HG03460 (cell line): ENCODE results near the gene MESD.
"Not testable (repeated sequence)": the region's sequence is repeated elsewhere in the genome, so short reads cannot be mapped to it uniquely, and the experiment has no call there.

Experiments
- ATAC-seq: cut with Tn5 transposase; IDR thresholded peaks from one replicate; pipeline ENCODE4 v1.9.1; 2021; ENCODE audit not compliant: unreplicated experiment

The MESD gene

GRCh38 chr15:80966431-80967197 is 23.0 kb downstream of the MESD start:
- no peak for ATAC-seq

DNA sequence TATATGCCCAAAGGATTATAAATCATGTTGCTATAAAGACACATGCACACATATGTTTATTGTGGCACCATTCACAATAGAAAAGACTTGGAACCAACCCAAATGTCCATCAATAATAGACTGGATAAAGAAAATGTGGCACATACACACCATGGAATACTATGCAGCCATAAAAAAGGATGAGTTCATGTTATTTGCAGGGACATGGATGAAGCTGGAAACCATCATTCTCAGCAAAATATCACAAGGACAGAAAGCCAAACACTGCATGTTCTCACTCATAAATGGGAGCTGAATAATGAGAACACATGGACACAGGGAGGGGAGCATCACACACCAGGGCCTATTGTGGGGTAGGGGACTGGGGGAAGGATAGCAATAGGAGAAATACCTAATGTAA is 24.2 kb downstream of the MESD start:
- not testable (repeated sequence) for ATAC-seq

DNA sequence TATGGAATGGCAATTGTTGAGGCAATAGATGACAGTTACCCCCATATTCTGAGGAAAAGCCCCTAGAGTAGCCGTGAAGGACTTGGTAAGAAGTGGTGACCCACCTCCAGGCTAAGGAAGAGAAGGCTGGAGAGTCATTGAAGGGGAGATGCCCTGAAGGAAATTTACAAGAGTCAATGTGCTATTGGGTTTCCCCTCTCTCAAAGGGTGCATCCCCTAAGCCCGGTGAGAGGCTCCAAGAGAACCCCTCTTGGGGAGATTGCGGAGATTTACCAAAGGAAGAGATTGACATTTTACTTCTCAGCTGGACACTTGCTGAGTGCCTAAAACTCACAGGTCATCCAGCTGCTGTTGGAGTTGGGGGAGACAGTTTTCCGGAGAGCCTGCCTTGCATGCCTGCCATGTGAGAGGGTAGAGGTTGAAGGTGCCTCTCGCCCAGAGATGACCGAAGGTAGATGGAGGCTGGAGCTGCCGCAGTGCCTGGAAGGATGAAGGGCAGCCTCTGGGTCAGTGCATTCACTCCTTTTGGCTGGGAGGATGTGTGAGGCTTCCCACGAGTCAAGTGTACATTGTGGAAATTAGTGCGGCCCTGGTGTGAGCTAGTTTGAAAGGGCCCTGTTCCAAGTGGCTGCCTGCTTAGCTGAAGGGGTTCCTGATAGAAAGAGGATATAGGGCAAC is 30.7 kb downstream of the MESD start:
- ATAC-seq, result no peak

- no peak for ATAC-seq
Observed at GRCh38 chr15:80957976-80958375, 31.6 kb downstream of the MESD start.

- no peak for ATAC-seq
Observed at GRCh38 chr15:80957556-80957955, 32.1 kb downstream of the MESD start.

DNA sequence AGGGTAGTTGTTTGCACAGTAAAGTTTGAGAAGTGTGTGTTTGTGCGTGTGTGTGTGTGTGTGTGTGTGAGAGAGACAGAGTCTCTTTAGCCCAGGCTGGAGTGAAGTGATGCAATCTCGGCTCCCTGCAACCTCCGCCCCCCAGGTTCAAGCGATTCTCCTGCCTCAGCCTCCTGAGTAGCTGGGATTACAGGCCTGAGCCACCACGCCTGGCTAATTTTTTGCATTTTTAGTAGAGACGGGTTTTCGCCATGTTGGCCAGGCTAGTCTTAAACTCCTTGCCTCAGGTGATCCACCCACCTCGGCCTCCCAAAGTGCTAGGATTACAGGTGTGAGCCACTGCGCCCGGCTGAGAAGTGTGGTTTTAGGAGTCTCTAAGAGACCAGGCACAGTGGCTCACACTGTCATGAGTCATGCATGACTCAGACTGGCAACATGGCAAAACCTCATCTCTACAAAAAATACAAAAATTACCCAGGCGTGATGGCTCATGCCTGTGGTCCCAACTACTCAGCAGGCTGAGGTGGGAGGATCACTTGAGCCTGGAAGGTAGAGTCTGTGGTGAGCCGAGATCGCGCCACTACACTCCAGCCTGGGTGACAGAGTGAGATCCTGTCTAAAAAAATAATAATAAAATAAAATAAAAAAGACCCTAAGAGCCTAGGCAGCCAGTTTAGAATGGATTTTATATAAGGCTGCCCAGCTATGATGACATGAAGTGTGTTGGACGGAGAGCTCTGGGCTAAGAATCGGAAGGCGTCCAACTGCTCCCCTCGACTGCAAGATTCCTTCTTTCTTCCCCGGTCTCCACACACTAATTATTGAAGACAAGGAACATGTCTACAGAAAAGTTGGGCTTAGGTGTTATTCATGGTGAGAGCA is 33.8 kb downstream of the MESD start:
- ATAC-seq, result not testable (repeated sequence)

- ATAC-seq, result no peak
Observed at GRCh38 chr15:80953953-80954778, 35.5 kb downstream of the MESD start.

- no peak for ATAC-seq
Observed at GRCh38 chr15:80953001-80953952, 36.3 kb downstream of the MESD start.

DNA sequence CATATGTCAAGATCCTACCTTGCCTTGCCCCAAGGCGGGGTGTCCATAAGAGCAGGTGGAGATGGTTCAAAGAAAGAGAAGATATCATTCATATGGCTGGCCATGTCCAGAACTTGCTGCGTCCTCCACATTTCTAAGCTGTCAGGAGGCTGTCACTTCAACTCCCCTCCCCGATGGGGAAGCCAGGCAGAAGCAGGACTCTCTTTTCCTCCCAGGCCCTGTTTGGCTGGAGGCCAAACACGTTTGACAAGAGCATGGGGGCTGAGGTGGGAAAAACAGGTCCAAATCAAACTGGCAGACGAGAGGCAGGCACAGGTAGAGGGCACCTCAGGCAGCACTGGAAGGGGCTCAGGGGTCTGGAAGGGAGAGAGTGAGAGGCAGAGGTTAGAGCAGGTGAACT is 37.7 kb downstream of the MESD start:
- no peak for ATAC-seq

DNA sequence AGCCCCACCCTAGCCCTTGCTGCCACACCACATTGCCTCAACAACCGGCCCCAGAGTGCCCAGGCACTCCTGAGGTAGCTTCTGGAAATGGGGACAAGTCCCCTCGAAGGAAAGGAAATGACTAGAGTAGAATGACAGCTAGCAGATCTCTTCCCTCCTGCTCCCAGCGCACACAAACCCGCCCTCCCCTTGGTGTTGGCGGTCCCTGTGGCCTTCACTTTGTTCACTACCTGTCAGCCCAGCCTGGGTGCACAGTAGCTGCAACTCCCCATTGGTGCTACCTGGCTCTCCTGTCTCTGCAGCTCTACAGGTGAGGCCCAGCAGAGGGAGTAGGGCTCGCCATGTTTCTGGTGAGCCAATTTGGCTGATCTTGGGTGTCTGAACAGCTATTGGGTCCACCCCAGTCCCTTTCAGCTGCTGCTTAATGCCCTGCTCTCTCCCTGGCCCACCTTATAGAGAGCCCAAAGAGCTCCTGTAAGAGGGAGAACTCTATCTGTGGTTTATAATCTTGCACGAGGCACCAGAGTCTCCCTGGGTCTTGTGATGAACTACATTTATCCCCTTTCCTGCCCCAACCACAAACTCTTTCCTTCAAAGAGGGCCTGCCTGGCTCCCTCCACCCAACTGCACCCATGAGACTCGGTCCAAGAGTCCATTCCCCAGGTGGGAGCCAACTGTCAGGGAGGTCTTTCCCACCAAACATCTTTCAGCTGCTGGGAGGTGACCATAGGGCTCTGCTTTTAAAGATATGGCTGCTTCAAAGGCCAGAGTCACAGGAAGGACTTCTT is 39.1 kb downstream of the MESD start:
- ATAC-seq, result no peak

DNA sequence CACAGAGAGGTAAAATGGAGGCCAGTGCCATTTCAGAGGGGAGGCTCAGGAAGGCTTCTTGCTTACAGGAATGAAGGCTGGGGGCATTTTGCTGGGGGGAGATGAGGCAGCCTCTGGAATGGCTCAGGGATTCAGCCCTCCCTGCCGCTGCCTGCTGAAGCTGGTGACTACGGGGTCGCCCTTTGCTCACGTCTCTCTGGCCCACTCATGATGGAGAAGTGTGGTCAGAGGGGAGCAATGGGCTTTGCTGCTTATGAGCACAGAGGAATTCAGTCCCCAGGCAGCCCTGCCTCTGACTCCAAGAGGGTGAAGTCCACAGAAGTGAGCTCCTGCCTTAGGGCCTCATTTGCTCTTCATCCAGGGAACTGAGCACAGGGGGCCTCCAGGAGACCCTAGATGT is 39.9 kb downstream of the MESD start:
- ATAC-seq, result no peak

DNA sequence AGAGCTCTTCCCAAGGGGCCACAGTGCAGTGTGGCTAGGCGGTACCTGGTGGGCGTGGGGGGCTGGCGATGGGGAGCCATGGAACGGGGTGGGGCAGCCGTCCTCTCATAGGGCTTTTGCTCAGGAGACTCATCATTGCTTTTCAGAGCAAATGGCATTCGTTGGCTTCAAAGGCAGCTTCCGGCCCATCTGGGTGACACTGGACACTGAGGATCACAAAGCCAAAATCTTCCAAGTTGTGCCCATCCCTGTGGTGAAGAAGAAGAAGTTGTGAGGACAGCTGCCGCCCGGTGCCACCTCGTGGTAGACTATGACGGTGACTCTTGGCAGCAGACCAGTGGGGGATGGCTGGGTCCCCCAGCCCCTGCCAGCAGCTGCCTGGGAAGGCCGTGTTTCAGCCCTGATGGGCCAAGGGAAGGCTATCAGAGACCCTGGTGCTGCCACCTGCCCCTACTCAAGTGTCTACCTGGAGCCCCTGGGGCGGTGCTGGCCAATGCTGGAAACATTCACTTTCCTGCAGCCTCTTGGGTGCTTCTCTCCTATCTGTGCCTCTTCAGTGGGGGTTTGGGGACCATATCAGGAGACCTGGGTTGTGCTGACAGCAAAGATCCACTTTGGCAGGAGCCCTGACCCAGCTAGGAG is 40.8 kb downstream of the MESD start:
- ATAC-seq, result no peak

DNA sequence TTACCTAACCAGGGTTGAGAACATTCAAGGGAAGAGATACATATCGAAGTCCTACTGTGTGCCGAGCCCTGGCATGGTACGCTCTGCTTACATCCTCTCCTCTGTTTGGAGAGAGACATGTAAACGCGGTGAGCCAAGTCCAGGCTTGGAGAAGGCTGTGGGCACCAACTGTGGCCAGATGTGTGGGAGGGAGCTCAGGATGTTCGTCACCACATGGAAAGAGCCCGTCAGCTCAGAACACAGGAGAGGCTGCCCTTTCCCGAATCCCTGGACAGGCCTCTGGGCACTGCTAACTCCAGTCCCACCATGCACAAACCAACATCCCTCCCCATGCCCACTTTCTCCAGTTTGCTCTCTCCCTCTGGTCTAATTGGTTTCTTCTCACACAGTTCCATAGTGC is 43.0 kb downstream of the MESD start:
- no peak for ATAC-seq

DNA sequence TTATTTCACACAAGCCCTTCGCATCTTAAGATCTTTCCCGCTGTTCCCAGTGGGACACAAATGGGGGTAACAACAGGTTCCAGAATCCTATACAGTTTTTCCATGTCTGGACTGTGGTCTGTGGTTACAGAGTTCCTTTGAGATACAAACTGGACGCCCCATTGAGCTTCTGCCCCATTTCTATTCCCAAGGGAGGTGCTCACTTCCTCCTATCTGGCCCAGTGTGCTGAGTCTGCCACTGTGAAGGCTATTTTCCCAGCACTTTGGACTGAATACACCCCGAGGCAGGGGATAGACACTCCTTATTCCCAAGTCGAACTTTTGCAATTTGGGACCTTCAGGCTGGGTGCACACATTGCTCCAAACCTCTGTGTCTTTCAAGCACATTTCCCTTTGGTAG is 44.0 kb downstream of the MESD start:
- ATAC-seq, result no peak

GRCh38 chr15:80944818-80945217 is 44.8 kb downstream of the MESD start:
- no peak for ATAC-seq

DNA sequence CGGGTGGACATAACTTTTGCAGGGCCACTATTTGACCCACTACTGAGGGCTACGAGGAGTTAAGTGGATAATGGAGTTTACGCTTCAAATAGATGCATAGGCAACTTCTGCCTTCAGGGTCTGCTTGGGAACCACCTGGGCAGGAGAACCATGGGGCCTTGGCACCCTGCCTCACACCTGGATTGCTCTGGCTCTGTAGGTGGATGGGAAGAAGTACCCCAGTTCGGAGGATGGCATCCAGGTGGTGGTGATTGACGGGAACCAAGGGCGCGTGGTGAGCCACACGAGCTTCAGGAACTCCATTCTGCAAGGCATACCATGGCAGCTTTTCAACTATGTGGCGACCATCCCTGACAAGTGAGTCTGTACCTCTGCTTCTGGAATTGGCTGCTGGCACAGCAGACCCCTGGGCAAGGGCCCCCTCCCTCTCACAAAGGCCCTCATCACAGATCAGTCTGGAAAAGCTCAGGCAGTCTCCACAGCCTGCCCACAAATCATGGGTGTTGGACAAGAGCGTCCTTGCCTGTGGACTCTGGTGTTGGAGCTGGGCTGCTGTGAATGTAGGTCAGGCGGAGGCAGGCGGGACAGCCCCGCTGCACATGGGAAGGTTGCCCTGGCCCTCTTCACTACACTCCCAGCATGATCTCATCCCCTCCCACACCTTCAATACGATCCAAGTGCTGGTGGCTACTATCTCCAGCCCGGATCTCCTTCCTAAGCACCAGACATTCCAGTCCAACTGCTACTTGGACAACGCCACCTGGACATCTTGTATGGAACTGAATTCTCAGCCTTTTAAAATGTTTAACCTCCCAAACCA is 46.7 kb downstream of the MESD start:
- no peak for ATAC-seq

GRCh38 chr15:80942266-80942665 is 47.4 kb downstream of the MESD start:
- no peak for ATAC-seq

GRCh38 chr15:80940851-80941250 is 48.8 kb downstream of the MESD start:
- ATAC-seq, result no peak
